Measurements from ENCODE around the gene TFAP2B.

Gene TFAP2B

DNA sequence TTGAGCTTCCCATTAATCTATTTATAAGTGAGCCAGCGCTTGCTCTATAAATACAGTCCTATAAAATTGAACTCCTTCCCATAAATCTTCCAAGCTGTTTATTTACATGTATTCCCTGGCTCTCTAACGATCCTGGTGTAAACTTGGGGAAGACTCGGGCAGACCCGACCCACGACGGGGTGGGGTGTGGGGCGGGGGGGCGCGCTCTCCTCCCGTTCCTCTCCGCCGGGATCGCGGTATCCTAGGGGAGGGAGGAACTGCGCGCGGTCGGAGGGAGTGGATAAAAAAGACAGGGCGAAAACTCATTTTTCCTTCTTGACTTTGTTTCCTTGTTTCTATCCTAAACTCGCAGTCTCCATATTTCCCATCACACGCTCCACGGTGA is 31.1 kb downstream of the TFAP2B start:
- no peak overlapping the region for H3K9ac ChIP-seq
- H2AFZ ChIP-seq = no peak overlapping the region
- H3K4me2 ChIP-seq (ENCODE audit: low read length) = peak overlapping the region; percentile 38
- H3K27me3 ChIP-seq (ENCODE audit: control insufficient read depth, insufficient read depth, low read length) = peaks cover 8% of the 10 kb centered on the region
- H3K36me3 ChIP-seq (ENCODE audit: control insufficient read depth, insufficient read depth, low read length) = no peaks in the 10 kb centered on the region
- no peaks in the 10 kb centered on the region for H3K9me3 ChIP-seq (ENCODE audit: control insufficient read depth, low read length)
- TF ChIP-seq, protein P1, sequence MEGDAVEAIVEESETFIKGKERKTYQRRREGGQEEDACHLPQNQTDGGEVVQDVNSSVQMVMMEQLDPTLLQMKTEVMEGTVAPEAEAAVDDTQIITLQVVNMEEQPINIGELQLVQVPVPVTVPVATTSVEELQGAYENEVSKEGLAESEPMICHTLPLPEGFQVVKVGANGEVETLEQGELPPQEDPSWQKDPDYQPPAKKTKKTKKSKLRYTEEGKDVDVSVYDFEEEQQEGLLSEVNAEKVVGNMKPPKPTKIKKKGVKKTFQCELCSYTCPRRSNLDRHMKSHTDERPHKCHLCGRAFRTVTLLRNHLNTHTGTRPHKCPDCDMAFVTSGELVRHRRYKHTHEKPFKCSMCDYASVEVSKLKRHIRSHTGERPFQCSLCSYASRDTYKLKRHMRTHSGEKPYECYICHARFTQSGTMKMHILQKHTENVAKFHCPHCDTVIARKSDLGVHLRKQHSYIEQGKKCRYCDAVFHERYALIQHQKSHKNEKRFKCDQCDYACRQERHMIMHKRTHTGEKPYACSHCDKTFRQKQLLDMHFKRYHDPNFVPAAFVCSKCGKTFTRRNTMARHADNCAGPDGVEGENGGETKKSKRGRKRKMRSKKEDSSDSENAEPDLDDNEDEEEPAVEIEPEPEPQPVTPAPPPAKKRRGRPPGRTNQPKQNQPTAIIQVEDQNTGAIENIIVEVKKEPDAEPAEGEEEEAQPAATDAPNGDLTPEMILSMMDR (IDR thresholded peaks at IDR 0.05) = no peak
- H3K79me2 ChIP-seq = no peaks in the 10 kb centered on the region
- no peak overlapping the region for H3K27ac ChIP-seq
- no peaks in the 10 kb centered on the region for H3K4me1 ChIP-seq
- no peak overlapping the region for H3K4me3 ChIP-seq (ENCODE audit: low read depth, low read length)

DNA sequence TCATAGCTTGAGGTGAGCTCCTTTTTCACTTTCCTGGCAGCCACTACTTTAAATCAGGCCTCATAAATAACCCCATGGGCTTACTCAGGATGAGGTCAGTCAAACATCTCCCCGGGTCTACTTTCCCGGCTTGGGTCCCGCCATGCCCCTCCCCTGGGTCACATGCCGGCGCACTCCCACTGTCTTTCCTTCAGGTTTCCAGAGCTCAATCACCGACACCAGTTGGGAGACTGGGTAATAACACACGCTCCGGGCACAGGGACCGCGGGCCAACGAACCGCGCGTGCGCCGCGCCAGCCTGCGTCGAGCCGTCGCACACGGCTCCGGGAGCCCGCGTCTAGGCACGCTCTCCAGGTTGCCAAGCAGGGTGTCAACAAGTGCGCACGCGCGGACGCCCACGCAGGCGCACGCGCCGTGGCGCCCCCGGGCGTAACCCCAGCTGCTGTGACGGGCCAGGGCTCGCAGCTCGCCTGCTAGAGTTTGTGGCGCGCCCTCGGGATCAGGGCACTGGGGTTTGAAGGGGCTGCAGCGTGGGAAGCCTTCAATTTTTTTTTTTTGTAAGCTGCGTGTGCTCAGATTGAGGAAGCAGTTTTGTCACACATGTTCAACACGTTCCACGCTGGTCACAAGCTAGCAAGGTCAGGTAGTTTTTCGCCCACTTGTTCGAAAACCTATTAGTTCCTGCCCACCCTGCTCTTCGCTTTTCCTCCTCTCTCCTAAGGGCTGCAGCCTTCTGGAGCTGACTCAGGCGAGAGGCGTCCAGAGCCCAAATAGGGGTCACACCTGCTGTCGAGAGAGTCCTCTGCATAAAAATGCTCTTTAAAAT is 31.8 kb downstream of the TFAP2B start:
- Histone ChIP-seq H2AFZ (no peak overlapping the region), H3K4me1 (no peaks in the 10 kb centered on the region), H3K4me3 (ENCODE audit: low read depth, low read length) (peak overlapping the region; percentile 37), H3K4me2 (ENCODE audit: low read length) (peak overlapping the region; percentile 38), H3K36me3 (ENCODE audit: control insufficient read depth, insufficient read depth, low read length) (no peaks in the 10 kb centered on the region), H3K9ac (no peak overlapping the region), H3K79me2 (no peaks in the 10 kb centered on the region), H3K27ac (no peak overlapping the region), H3K9me3 (ENCODE audit: control insufficient read depth, low read length) (no peaks in the 10 kb centered on the region), H3K27me3 (ENCODE audit: control insufficient read depth, insufficient read depth, low read length) (peaks cover 8% of the 10 kb centered on the region)
- TF ChIP-seq, protein P1 (IDR thresholded peaks at IDR 0.05) = no peak

DNA sequence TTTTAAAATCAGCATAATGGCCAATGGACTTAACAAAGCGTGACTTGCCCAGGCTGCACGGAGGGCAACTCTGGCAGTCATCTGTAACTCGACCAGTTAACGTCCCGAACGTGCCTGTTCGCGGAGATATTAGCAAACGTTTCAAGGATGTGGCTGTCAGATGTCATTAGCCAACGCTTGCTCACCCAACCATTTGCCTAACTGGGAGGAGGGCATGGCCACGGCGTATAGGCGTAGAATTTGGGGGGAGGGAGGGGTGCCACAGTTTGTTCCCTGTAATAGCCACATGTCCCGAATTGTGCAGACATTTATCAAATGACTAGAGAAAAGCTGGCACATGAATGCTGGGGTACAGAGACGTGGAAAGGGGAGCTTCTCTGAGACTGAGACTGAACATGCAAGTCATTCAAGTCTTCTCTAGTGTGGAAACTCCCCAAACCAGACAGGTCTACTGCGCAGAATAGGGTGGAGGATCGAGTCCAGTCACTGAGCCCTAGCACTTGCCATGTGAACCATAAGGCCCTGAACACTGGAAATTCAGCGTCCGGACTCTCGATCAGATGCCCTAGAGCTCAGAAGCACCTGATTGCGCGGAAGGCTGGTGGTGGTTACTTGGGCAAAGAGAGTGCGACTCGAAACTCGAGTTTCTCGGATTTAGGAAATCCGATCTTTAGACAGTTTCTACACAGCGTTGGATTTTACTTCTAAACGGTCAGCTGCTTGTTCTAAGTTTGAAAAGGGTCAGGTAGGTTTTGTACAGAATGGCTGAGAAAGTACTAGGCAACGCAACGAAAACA is 32.6 kb downstream of the TFAP2B start:
- Histone ChIP-seq H3K27me3 (ENCODE audit: control insufficient read depth, insufficient read depth, low read length) (peaks cover 8% of the 10 kb centered on the region), H3K27ac (no peak overlapping the region), H3K4me2 (ENCODE audit: low read length) (no peak overlapping the region), H3K79me2 (no peaks in the 10 kb centered on the region), H2AFZ (no peak overlapping the region), H3K9me3 (ENCODE audit: control insufficient read depth, low read length) (no peaks in the 10 kb centered on the region), H3K9ac (no peak overlapping the region), H3K4me1 (no peaks in the 10 kb centered on the region), H3K36me3 (ENCODE audit: control insufficient read depth, insufficient read depth, low read length) (no peaks in the 10 kb centered on the region), H3K4me3 (ENCODE audit: low read depth, low read length) (no peak overlapping the region)
- TF ChIP-seq, protein P1 (IDR thresholded peaks at IDR 0.05) = no peak

DNA sequence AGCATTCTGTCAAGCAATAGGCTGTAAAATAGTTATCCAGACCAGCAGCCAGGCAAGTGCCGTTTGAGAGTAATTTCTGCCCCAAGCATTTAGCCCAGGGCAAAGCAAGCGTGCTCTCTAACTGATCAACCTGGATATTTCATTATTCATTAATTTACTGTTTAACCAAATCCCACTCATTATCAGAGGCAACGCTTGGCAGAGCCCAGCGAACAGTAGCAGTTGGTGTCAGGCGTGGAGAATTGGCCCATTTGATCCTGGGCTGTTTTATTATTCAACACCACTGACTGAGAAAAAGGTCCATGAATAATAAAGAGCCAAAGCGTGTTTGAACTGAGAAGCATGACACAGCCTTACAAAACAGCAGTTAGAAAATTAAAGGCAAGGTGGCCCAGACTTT is 35.3 kb downstream of the TFAP2B start:
- H3K27me3 ChIP-seq (ENCODE audit: control insufficient read depth, insufficient read depth, low read length) = peaks cover 4% of the 10 kb centered on the region

More for the DNA sequence above, 35.3 kb downstream of the TFAP2B start:
- H3K36me3 ChIP-seq (ENCODE audit: control insufficient read depth, insufficient read depth, low read length) = no peaks in the 10 kb centered on the region
- H3K4me3 ChIP-seq (ENCODE audit: low read depth, low read length) = no peak overlapping the region
- no peak overlapping the region for H2AFZ ChIP-seq
- H3K79me2 ChIP-seq = no peaks in the 10 kb centered on the region
- no peak overlapping the region for H3K4me2 ChIP-seq (ENCODE audit: low read length)
- no peaks in the 10 kb centered on the region for H3K4me1 ChIP-seq
- H3K9ac ChIP-seq = no peak overlapping the region
- TF ChIP-seq, protein P1 (IDR thresholded peaks at IDR 0.05) = no peak
- H3K27ac ChIP-seq = no peak overlapping the region
- H3K9me3 ChIP-seq (ENCODE audit: control insufficient read depth, low read length) = peaks cover 2% of the 10 kb centered on the region
